Neural progenitor cell (in vitro differentiated cells): ENCODE measurements around the gene ZFPM1. TPM values are rescaled to one million over a fixed set of nuclear protein-coding genes. Genes with fewer than 3 reads are reported as not detected.

Experiments used
- DNase-seq: peaks from one replicate; pipeline ENCODE4 v3.0.0-alpha.2; 2016; ENCODE audit warnings: low spot score
- H2AFZ ChIP-seq: fragments of 200-600 bp; sonication (generic); replicated peaks from 2 replicates; pipeline ENCODE4 v1.6.1; 2016; ENCODE audit warnings: antibody characterized with exemption
- H3F3A ChIP-seq: fragments of 200-600 bp; sonication (generic); 2 replicates; pipeline ENCODE4 v1.6.1; 2016; ENCODE audit warnings: antibody characterized with exemption, low read depth
- H3K27ac ChIP-seq: fragments of 200-600 bp; sonication (generic); 2 replicates; pipeline ENCODE4 v1.5.1; 2016; ENCODE audit warnings: mild to moderate bottlenecking
- H3K27me3 ChIP-seq: fragments of 200-600 bp; sonication (generic); 2 replicates; pipeline ENCODE4 v1.6.1; 2016; ENCODE audit warnings: mild to moderate bottlenecking, moderate library complexity
- H3K36me3 ChIP-seq: fragments of 200-600 bp; sonication (generic); 2 replicates; pipeline ENCODE4 v1.5.1; 2016
- H3K4me1 ChIP-seq: fragments of 200-600 bp; sonication (generic); 2 replicates; pipeline ENCODE4 v1.6.1; 2016; ENCODE audit warnings: mixed run types
- H3K4me2 ChIP-seq: fragments of 200-600 bp; sonication (generic); 2 replicates; pipeline ENCODE4 v1.6.1; 2016
- H3K4me3 ChIP-seq: fragments of 200-600 bp; sonication (generic); 2 replicates; pipeline ENCODE4 v1.5.1; 2016
- H3K79me2 ChIP-seq: fragments of 200-600 bp; sonication (generic); 2 replicates; pipeline ENCODE4 v1.6.1; 2016; ENCODE audit warnings: low read depth
- H3K9ac ChIP-seq: fragments of 200-600 bp; sonication (generic); 2 replicates; pipeline ENCODE4 v1.6.1; 2016
- H3K9me3 ChIP-seq: fragments of 200-600 bp; sonication (generic); 2 replicates; pipeline ENCODE4 v1.5.1; 2016; ENCODE audit warnings: low read depth
- H4K20me1 ChIP-seq: fragments of 200-600 bp; sonication (generic); 2 replicates; pipeline ENCODE4 v1.6.1; 2016; ENCODE audit warnings: low read depth
- H3K27ac Mint-ChIP-seq: 3 replicates; pipeline ENCODE4 v1.8.0; 2021; ENCODE audit warnings: mixed read lengths
- H3K27me3 Mint-ChIP-seq: 2 replicates; pipeline ENCODE4 v1.8.0; 2022; ENCODE audit warnings: low read depth, mild to moderate bottlenecking, inconsistent platforms, moderate library complexity, mixed read lengths; ENCODE audit not compliant: insufficient read depth
- H3K36me3 Mint-ChIP-seq: 3 replicates; pipeline ENCODE4 v1.8.0; 2021; ENCODE audit warnings: mixed read lengths
- H3K4me1 Mint-ChIP-seq: 3 replicates; pipeline ENCODE4 v1.8.0; 2021; ENCODE audit warnings: mixed read lengths
- H3K4me3 Mint-ChIP-seq: 3 replicates; pipeline ENCODE4 v1.8.0; 2021; ENCODE audit warnings: mild to moderate bottlenecking, moderate library complexity, mixed read lengths
- H3K9me3 Mint-ChIP-seq: 3 replicates; pipeline ENCODE4 v1.8.0; 2020; ENCODE audit warnings: mixed read lengths
- EZH2 ChIP-seq: fragments of 200-600 bp; sonication (generic); IDR thresholded peaks from 2 replicates; pipeline ENCODE4 v1.6.1; 2017; ENCODE audit warnings: antibody characterized with exemption, mild to moderate bottlenecking, moderate library complexity
- EZH2phosphoT487 ChIP-seq: fragments of 200-600 bp; sonication (generic); IDR thresholded peaks from 2 replicates; pipeline ENCODE4 v1.6.1; 2017; ENCODE audit warnings: antibody characterized with exemption
- total RNA-seq: library from RNA; depleted of rRNA; stranded (reverse); fragments of >200 nt; gene quantifications from 2 replicates; pipeline ENCODE4 v1.2.3, GENCODE V29; 2015; ENCODE audit warnings: low replicate concordance
- TF ChIP-seq, protein P1 (sequence below): fragments of 200-600 bp; sonication (generic); IDR thresholded peaks from 2 replicates; pipeline ENCODE4 v1.5.1; 2017; ENCODE audit warnings: antibody characterized with exemption, mild to moderate bottlenecking

The ZFPM1 gene
- total RNA-seq, 1 donor from 2014 or later = 0.36 TPM

DNA sequence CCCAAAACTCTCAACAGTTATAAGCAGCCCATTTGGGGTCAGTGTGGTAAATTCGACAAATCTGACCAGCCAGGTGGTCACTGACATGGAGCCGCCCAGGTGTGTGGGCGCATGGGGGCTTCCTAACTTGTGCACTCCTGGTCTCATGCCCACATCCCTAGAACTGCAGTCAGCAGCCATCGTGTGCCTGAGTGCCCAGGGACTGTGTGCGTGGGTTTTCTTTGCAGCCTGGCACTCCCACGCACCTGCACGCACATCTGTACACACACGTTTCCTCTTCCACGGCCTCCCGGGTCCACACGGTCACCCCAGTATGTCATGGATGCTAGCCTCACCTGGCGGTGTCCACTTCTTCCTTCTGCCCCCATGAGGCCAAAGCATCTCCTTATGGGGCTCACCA, 78.3 kb downstream of the ZFPM1 start:
- Mint-ChIP-seq H3K36me3 (peaks cover 3% of the 10 kb centered on the region), H3K27me3 (peaks cover 7% of the 10 kb centered on the region), H3K4me1 (peaks cover 15% of the 10 kb centered on the region), H3K27ac (no peak overlapping the region), H3K9me3 (no peaks in the 10 kb centered on the region), H3K4me3 (no peak overlapping the region)
- no peak overlapping the region for H2AFZ ChIP-seq
- H3K4me2 ChIP-seq = no peak overlapping the region
- H3K9me3 ChIP-seq = no peaks in the 10 kb centered on the region
- no peaks in the 10 kb centered on the region for H3F3A ChIP-seq
- H3K27me3 ChIP-seq = no peaks in the 10 kb centered on the region
- H3K27ac ChIP-seq = no peak overlapping the region
- no peak for DNase-seq
- H3K4me3 ChIP-seq = no peak overlapping the region
- no peak overlapping the region for H3K9ac ChIP-seq
- peaks cover 9% of the 10 kb centered on the region for H3K79me2 ChIP-seq
- peaks cover 10% of the 10 kb centered on the region for H3K4me1 ChIP-seq
- TF ChIP-seq, protein P1, sequence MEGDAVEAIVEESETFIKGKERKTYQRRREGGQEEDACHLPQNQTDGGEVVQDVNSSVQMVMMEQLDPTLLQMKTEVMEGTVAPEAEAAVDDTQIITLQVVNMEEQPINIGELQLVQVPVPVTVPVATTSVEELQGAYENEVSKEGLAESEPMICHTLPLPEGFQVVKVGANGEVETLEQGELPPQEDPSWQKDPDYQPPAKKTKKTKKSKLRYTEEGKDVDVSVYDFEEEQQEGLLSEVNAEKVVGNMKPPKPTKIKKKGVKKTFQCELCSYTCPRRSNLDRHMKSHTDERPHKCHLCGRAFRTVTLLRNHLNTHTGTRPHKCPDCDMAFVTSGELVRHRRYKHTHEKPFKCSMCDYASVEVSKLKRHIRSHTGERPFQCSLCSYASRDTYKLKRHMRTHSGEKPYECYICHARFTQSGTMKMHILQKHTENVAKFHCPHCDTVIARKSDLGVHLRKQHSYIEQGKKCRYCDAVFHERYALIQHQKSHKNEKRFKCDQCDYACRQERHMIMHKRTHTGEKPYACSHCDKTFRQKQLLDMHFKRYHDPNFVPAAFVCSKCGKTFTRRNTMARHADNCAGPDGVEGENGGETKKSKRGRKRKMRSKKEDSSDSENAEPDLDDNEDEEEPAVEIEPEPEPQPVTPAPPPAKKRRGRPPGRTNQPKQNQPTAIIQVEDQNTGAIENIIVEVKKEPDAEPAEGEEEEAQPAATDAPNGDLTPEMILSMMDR = no peak
- TF ChIP-seq EZH2phosphoT487 (no peak), EZH2 (no peak)
- peaks cover 24% of the 10 kb centered on the region for H4K20me1 ChIP-seq
- H3K36me3 ChIP-seq = no peaks in the 10 kb centered on the region

DNA sequence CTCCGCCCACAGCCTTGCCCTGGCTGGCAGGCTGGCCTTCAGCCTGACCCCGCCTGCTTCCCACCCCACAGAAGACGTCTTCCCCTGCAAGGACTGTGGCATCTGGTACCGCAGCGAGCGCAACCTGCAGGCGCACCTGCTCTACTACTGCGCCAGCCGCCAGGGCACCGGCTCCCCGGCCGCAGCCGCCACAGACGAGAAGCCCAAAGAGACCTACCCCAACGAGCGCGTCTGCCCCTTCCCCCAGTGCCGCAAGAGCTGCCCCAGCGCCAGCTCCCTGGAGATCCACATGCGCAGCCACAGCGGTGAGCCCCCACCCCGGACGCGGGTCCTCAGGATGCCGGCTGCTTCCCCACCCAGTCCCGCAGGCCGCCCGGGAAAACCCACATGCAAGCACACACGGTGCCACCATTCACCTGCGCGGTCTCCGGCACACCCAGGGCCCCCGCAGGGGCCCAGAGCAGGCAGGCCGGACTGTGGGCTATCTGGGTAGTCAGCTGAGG, 78.9 kb downstream of the ZFPM1 start:
- Histone ChIP-seq H3K9ac (no peak overlapping the region), H4K20me1 (peaks cover 23% of the 10 kb centered on the region), H3K9me3 (no peaks in the 10 kb centered on the region), H3K4me1 (peaks cover 10% of the 10 kb centered on the region), H3K27ac (no peak overlapping the region), H3K79me2 (peaks cover 9% of the 10 kb centered on the region), H3K4me2 (no peak overlapping the region), H3F3A (no peaks in the 10 kb centered on the region), H3K36me3 (no peaks in the 10 kb centered on the region), H2AFZ (no peak overlapping the region), H3K4me3 (no peak overlapping the region), H3K27me3 (no peaks in the 10 kb centered on the region)
- no peak for DNase-seq
- TF ChIP-seq EZH2 (no peak), EZH2phosphoT487 (no peak)
- TF ChIP-seq, protein P1 = no peak
- Mint-ChIP-seq H3K27me3 (peaks cover 7% of the 10 kb centered on the region), H3K9me3 (no peaks in the 10 kb centered on the region), H3K4me3 (no peak overlapping the region), H3K27ac (no peak overlapping the region), H3K36me3 (peaks cover 3% of the 10 kb centered on the region), H3K4me1 (peaks cover 15% of the 10 kb centered on the region)

DNA sequence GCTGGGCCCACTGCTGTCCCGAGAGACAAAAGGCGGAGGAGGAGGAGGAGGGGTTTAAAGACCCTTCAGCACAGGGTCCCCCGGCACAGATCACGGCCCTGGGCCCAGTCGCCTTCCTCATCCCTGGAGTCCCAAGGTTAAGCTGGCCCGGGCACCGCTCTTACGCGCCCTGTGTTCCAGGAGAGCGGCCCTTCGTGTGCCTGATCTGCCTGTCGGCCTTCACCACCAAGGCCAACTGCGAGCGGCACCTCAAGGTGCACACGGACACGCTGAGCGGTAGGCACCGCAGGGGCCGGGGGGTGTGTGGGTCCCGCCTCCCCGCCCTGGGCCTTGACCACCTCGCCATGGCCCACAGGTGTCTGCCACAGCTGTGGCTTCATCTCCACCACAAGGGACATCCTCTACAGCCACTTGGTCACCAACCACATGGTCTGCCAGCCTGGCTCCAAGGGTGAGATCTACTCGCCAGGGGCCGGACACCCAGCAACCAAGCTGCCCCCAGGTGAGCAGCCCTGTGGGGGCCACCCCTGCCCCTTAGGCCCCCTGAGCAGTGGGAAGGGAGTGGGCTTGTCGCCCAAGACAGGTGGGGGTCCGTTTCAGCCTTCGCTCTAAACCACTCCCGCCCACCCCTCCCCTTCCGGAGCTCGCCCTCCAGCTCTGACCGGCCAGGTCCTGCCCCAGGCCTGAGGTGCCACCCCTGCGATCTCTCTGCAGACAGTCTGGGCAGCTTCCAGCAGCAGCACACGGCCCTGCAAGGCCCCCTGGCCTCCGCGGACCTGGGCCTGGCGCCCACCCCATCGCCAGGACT, 79.6 kb downstream of the ZFPM1 start:
- Histone ChIP-seq H3K9me3 (no peaks in the 10 kb centered on the region), H3K27ac (no peak overlapping the region), H4K20me1 (peaks cover 19% of the 10 kb centered on the region), H3K27me3 (no peaks in the 10 kb centered on the region), H3K4me3 (peak overlapping the region; percentile 40), H3K4me2 (peak overlapping the region; percentile 76), H2AFZ (no peak overlapping the region), H3K36me3 (no peaks in the 10 kb centered on the region), H3K9ac (no peak overlapping the region), H3K79me2 (peaks cover 9% of the 10 kb centered on the region), H3F3A (no peaks in the 10 kb centered on the region), H3K4me1 (peaks cover 6% of the 10 kb centered on the region)
- peaks cover 15% of the 10 kb centered on the region for H3K4me1 Mint-ChIP-seq
- peaks cover 7% of the 10 kb centered on the region for H3K27me3 Mint-ChIP-seq
- H3K27ac Mint-ChIP-seq = no peak overlapping the region
- H3K4me3 Mint-ChIP-seq = no peak overlapping the region
- DNase-seq = no peak
- H3K9me3 Mint-ChIP-seq = no peaks in the 10 kb centered on the region
- TF ChIP-seq EZH2phosphoT487 (no peak), EZH2 (no peak)
- TF ChIP-seq, protein P1 = no peak
- peaks cover 3% of the 10 kb centered on the region for H3K36me3 Mint-ChIP-seq
